Frontal cortex (tissue), 4 donors: ENCODE data around the gene EXOSC5. TPM values are rescaled to one million over a fixed set of nuclear protein-coding genes. Genes with fewer than 3 reads are reported as not detected.
A peak's percentile ranks its signal among the peaks of the same experiment; 100 is the strongest.

Experiments used
- DNase-seq, 2 donors: peaks; one replicate each; pipeline ENCODE4 v3.0.0; 2012; ENCODE audit warnings: low spot score in 2 of 2
- FAIRE-seq: peaks from 2 replicates; lab custom pipeline; 2012; peaks lifted over from hg19 to GRCh38; lab: Jason Lieb, UNC
- total RNA-seq: library from RNA; depleted of rRNA; stranded (reverse); fragments of >200 nt; gene quantifications from one replicate; pipeline ENCODE4 v1.2.3, GENCODE V29; 2014
- donor health status: control.
- donor health status: control.
- donor health status: control.

EXOSC5 gene
- total RNA-seq, 1 donor from 2014 or later: 14.7 TPM

DNA sequence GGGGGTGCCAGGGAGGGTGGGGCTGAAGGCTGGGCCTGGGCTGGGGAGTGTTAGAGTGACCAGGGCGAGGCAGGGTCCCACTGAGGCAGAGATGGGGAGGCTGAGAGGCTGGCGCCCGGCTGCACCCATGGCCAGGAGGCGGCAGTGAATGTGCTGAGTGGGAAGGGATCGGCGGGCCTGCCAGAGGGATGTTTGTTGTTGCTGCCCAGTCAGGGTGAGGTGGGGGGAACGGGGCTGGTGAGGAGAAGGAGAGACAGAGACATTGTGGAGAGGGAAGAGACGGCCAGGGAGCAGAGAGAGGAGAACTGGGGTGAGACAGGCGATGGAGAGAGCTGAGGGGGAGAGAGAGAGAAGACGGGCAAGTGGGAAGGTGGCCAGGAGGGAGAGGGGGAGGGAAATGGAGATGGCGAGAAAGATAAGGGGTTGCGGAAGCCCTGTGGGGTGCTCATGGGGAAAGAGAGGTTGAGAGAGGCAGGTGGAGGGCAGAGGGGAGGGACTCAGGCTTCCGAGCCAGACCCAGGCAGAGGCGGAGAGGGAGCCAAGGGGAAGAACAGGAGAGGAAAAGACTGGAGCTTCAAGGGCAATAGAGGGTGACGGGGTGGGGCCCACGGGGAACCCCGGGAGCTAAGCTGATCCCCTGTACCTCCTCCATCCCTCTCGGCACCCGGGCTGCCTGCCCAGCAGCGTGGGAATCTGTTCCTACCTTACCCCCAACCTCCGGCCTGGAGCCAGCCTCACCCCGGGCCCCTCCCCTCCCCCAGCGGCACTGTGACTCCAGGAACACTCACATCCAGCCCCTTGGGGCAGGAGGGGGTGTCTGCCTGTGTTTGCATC, 30.7 kb upstream of the EXOSC5 start:
- DNase-seq (peak in 1 of 2 donors; percentile 47), FAIRE-seq (no peak)

DNA sequence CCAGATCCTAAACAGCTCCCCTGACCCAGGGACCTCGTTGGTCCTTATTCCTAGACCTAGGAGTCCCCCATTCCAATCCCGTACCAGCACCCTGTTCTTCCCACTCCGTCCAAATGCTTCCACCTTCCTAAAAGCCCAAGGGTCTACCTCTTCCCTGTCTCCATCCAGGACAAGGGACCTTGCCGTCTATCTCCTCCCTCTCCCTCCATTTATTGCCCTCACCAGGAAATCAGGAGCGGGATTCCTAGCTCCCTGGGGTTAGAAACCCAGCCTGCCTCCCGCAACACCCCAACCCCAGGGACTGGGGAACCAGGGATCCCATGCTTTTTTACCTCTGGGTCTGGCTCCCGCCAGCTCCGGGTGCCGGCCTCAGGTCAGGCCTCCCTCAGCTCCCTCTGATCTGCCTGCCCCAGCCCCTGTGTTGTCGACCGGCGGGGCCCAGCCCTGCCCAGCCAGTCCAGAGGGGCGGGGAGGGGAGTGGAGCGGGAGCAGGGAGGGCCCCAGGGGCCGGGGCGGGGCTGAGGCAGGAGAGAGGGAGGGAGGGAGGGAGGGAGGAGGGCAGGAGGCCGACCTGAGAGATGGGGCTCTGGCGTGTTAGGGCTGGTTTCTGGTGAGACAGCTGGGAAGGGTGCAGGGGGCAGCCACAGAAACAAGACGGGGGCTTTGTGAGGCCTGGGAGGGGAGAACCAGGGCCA, 29.9 kb upstream of the EXOSC5 start, which contains the start of gene B3GNT8:
Gene B3GNT8 (minus strand): TSS at position 423 of the 695 bp plus-strand sequence. CDS start 596 bp downstream, outside the sequence.
- DNase-seq (peak in 1 of 2 donors; percentile 49), FAIRE-seq (no peak)

DNA sequence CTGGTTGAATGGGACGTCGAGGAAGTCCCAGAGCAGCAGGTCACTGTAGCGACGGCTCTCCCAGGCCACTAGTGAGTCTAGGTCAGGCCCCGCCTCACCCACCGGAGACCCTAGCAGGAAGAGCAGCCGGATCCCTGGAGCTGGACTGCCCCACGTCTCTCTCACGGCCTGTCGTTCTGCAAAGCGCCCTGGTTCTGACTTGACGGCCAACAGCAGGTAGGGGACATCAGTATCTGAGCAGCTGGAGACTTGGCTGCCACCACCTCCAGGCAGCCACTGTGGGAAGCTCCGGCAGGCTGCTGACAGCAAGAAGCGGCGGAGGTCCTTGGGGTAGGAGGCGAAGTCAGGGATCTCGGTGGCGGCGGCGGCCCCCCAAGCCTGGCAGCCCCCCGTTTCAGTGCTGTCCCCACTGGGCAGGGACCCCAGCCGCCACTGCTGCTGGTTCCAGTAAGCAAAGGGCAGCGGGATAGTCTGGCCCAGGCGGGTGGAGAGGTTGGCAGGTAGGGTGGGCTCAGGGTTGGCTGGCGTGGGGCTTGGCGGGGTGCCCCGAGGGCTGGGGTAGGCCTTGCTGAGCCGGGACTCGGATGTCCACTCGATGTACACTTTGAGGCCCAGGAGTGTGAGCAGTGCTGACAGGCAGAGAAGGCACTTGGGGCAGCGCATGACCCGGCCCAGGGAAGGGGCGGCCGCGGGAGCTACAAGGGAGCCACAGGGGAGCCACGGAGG, 29.1 kb upstream of the EXOSC5 start:
- no peak for DNase-seq
- no peak for FAIRE-seq

DNA sequence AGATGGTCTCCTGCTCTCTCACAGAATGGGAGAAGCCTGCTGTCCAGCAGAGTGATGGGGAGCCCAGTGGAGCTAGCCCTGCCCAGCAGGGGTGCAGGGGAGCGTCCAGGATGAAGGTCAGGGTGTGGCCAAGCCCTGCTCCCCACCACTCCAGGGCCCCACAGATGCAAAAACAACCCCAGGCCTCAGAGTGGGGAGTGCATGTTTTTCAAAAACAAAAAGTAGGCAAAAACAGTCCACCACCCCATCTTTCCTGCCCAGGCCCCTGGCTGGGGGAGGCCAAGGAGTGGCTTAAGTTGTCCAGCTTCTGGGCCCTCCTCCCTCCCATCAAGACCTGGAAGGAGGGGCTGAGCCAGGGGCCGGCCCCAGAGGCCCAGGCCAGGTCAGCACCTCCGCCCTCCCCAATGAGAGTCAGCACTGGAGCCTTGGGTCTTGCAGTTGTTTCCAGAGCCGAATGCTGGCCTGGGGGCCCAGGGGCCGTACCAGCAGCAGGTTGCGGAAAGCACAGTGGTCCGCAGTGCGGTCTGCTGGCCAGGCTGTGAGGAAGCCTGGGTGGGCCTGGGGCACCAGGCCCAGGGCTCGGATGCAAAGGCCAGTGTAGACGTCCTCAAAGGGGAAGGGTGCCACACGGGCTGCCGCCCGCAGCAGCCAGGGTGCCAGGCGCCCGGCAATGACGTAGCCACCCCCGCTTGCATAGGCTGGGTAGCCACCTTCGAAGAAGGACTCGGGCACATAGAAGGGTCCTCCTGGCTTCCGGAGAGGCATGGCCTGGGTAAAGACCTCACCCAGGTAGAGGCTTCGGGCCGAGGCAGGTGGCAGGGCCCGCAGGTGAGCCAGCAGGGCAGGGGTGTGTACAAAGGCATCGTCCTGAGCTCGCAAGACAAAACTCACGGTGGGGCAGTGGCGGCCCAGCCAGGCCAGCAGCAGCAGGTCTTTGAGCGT, 28.3 kb upstream of the EXOSC5 start:
- DNase-seq (no peak), FAIRE-seq (no peak)

DNA sequence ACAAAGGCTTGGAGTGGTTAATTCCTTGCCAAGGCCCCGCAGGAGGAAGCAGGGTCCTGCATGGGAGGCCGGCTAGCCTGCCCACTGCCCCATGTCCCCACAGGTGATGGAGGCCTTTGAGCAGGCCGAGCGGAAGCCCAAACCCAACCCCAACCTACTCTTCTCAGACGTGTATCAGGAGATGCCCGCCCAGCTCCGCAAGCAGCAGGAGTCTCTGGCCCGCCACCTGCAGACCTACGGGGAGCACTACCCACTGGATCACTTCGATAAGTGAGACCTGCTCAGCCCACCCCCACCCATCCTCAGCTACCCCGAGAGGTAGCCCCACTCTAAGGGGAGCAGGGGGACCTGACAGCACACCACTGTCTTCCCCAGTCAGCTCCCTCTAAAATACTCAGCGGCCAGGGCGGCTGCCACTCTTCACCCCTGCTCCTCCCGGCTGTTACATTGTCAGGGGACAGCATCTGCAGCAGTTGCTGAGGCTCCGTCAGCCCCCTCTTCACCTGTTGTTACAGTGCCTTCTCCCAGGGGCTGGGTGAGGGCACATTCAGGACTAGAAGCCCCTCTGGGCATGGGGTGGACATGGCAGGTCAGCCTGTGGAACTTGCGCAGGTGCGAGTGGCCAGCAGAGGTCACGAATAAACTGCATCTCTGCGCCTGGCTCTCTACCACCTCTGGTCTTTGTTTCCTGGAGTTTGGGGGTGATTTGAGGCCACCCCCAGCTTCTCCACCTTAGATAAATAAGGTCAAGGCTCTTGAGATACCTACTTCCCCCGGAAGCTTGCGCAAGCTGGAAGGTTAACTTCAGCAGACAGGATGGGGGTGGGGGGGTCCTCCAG, 27.4 kb upstream of the EXOSC5 start:
- FAIRE-seq: no peak
- DNase-seq: no peak

DNA sequence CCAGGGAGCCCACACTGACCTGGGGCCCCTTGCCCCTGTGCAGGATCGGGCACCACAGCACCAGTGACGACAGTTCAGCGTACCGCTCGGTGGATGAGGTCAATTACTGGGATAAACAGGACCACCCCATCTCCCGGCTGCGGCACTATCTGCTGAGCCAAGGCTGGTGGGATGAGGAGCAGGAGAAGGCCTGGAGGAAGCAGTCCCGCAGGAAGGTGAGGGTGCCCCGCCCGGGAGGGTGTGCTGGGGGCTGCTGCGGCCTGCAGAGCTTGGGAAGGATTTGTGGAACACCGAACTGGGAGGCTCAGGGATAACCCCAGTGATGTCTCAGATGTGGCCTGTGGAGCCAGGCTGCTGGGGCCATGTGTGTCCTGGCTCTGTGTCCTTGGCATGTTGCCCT, 25.8 kb upstream of the EXOSC5 start:
- no peak for DNase-seq
- no peak for FAIRE-seq

DNA sequence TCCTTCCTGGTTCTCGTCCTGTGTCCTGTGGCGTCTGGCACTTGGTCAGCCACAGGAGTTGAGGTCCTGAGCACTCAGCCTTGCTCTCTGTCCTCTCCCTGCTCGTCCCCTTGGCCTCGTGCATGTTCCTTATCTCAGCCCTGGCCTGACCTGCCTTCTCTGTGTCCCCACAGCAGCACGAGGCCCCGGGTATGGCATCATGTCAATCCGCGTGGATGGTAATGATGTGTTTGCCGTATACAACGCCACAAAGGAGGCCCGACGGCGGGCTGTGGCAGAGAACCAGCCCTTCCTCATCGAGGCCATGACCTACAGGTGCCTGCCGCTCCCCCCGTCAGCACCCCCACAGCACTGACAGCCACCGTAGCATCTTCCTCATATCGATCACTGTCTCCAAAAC, 25.3 kb upstream of the EXOSC5 start:
- FAIRE-seq (no peak), DNase-seq (no peak)

DNA sequence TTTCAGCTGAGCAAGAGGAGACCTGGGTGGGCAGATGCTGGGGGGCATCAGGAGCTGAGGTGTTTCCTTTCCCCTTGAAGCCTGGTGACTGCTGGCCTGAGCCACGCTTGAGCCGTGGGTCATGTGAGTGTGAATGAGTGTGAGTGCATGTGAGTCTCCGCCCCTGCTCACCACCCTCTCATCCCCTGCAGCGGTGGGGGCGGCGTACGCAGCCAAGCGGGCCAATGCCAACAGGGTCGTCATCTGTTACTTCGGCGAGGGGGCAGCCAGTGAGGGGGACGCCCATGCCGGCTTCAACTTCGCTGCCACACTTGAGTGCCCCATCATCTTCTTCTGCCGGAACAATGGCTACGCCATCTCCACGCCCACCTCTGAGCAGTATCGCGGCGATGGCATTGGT, 24.8 kb upstream of the EXOSC5 start:
- FAIRE-seq (no peak), DNase-seq (no peak)

DNA sequence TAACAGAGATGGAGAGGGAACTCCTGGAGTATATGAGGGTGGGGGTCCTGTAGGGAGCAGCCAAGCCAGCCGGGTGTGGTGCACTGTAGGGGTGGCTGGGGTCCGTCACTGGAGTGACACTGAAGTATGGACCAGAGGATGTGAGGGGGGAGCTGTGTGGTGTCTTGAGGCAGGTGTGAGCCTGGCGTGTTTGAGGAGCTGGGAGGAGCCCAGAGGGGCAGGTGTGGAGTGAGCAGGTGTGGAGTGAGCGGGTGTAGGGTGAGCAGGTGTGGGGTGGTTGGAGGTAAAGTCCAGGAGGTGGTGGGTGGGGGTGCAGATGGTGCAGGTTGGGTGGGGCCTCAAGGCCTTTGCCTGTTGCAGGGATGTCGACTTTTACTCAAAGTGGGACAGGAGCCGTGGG, 24.2 kb upstream of the EXOSC5 start:
- DNase-seq (no peak), FAIRE-seq (no peak)

DNA sequence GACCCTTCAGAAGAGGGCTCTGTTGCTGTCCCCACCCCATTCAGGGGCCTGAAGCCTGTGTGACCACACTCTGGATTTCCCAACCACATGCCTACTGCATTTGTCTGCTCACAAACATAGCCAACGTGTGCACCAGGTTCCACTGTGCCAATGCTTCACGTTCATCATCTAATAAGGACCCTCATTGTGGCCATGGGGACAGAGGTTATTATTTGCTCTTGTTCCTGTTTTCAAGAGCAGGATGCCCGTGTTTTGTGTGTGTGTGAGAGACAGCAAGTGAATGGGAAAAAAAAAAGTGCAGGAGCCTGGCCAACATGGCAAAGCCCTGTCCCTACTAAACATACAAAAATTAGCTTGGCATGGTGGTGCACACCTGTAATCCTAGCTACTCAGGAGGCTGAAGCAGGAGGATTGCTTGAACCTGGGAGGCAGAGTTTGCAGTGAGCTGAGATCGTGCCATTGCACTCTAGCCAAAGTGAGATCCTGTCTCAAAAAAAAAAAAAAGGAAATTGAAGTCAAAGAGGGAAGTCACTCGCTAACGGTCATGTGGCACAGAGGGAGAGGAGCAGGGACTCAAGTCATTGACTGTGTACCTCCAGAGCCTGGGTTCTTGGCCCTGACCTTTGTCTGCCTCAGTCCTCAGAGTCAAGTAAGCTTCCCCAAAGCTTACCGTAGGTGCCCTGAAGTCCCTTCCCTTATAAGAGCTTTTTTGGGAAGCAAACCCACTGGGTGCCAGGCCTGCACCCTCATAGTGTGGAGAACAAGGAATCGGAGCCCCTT, 23.1 kb upstream of the EXOSC5 start:
- no peak for FAIRE-seq

DNA sequence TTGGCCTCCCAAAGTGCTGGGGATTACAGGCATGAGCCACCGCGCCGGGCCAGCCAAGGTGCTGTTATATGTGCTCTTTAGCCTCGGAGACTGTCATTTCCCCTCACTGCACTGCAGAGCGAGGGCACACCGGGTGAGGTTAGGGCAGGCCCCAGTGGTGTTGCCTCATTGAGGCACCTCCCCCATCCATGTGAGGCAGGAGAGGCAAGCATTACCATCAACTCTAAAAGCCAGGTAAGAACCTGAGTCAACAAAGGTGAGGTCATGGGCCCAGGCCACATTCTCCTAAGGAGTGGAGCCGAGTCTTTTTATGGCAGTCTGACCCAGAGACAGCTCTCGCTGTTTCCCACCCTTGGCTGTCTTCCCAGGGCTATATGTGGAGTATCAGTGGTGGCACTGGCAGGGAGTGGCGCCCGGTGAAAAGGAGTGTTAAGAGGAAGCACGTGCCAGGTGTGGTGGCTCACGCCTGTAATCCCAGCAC, 19.1 kb upstream of the EXOSC5 start:
- FAIRE-seq: no peak
- no peak for DNase-seq

More for the DNA sequence above, 23.1 kb upstream of the EXOSC5 start:
- DNase-seq: no peak

DNA sequence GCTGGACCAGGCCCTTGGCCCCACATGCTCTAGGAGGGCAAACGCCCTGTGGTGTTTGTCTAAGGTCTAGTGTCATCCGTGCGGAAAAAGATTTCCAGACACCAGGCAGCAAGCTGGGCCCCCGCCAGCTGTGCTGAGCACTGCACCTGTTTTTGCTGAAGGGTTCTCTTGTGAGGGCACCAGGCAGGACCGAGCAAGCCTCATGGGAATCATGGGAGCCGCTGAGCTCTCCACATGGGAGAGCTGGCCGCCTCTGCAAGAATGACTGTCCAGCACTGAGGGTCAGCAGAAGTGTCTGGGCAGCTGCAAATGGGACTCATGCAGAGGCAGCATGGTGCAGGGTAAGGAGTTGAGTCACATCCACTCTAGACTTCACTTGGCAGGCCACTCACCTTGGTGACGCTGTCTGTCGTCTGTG, 18.0 kb upstream of the EXOSC5 start:
- no peak for FAIRE-seq
- no peak for DNase-seq

DNA sequence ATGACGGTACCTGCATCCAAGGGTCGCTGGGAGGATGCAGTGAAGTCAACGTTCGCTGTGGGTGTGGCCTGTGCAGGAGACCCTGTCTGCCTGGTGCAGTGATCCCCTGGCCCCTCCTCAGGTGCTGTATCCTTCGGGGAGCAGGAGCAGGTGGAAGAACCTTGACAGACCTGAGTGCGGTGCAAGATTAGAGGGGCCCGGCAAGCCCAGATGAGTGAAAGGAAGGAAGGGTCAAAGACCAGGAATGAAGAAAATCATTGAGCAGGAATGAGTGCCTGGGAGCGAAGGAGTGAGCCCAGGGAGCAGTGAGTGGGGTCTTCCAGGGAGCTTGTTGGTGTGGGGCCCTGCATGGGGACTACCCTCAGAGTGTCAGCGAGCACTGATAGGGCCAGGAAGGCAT, 17.3 kb upstream of the EXOSC5 start:
- no peak for FAIRE-seq
- DNase-seq: no peak

DNA sequence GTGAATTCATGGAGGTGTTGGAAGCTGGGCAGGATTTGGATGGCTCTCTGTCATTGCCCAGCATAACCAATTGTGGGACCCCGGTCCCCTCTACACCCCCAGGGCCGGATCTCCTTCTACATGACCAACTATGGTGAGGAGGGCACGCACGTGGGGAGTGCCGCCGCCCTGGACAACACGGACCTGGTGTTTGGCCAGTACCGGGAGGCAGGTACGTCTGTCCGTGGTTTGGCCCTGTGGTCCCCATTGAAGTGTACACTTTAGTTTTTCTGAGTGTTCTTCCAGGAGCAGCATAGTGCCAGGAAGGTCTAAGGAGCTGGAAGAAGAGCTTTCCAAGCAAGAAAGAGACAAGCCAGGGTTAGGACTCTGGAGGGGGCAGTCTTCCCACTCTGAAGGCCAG, 16.8 kb upstream of the EXOSC5 start:
- no peak for DNase-seq
- no peak for FAIRE-seq

DNA sequence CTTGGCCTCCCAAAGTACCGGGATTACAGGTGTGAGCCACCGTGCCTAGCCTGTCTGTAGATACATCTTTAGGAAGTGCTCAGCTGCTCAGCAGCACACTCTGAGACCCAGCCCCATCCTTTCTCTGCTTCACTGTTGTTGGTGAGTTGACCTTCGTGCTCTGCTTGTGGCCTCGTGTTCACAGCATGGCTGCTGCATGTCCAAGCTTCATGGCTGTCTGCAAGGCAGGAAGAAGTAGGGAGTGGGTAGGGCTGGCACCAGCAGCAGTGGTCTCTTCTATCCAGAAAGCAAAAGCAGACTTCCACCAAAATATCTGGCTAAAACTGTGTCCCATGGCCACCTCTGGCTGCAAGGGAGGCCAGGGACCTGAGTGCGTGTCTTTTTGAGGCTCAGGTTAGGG, 15.8 kb upstream of the EXOSC5 start:
- DNase-seq: no peak

DNA sequence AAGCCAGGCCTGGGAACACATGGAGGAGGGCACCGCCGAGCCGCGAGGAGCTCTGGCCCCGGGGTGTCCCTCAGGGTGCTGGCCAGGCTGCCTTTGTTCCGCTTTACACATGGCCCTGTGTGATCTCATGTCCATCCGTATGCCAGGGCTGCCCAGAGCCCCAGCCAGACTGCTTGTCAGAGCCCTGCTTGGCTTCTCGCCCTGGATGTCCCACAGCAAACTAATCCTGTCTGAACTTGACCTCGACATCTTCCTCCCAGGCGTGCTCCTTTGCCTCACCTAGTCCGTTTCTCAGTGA, 14.8 kb upstream of the EXOSC5 start:
- DNase-seq (peak; percentile 44 to 66), FAIRE-seq (no peak)

More for the DNA sequence above, 15.8 kb upstream of the EXOSC5 start:
- no peak for FAIRE-seq

DNA sequence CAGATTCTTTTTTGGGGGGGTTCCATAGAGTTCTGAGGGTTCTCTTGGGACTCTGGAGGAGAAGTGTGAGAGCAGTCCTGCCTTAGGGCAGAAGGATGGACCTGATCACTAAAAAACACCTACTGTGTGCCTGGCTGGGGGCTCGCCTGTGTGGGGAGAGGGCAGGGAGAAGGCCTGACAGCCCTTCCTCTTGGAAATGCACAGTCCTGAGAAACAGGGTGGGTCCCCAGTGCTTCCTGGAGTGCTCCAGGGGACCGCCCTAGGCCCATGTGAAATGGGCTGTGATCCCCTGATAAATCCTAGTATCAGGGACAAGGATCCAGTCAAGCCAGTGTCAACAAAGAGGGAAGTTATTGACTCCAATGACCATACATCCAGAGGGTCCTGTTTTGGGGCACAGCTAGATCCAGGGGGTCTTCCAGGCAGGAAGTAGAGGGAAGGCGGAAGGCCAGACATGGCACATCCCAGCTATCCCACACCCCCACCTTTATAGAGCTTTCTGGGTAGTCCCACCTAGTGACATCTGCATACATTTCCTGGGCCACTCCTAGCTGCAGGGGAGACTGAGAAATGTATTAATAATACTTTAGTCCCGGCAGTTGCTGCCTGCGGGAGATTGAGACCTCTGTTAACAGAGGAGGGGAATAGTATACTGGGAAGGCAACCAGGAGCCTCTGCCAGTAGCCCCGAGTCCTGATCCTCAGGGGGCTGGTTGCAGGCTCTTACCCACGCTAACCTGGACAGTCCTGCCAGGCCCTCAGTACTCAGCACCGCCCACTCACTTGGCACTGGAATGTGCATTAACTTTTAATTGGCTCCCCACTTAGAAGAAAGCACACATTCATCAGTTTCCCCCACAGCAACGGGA, 14.2 kb upstream of the EXOSC5 start:
- FAIRE-seq (no peak), DNase-seq (no peak)
